Kidney (tissue), 14 donors: ENCODE measurements around the gene GLCCI1. TPM values are rescaled to one million over a fixed set of nuclear protein-coding genes. Genes with fewer than 3 reads are reported as not detected.

Experiments
- DNase-seq, 5 donors: peaks; one replicate each; pipeline ENCODE4 v3.0.0-alpha.2; 2013 to 2020
- FAIRE-seq: peaks from 2 replicates; lab custom pipeline; 2012; peaks lifted over from hg19 to GRCh38; lab: Jason Lieb, UNC
- H3K27ac ChIP-seq, 2 donors: one replicate each; pipeline ENCODE4 v1.7.0; 2013; ENCODE audit warnings: low read depth in 2 of 2, low read length in 2 of 2, inconsistent platforms in 1 of 2
- H3K27me3 ChIP-seq: one replicate; pipeline ENCODE4 v1.7.1; 2013; ENCODE audit warnings: low read length, inconsistent platforms; ENCODE audit not compliant: control insufficient read depth, insufficient read depth
- H3K36me3 ChIP-seq, 3 donors: one replicate each; pipeline versions ENCODE4 v1.7.0 to v1.7.1; 2013; ENCODE audit warnings: low read length in 3 of 3, control low read depth in 1 of 3, inconsistent platforms in 1 of 3; ENCODE audit not compliant: insufficient read depth in 3 of 3, control insufficient read depth in 2 of 3
- H3K4me1 ChIP-seq, 3 donors: one replicate each; pipeline versions ENCODE4 v1.7.0 to v1.7.1; 2013; ENCODE audit warnings: low read length in 3 of 3, inconsistent platforms in 1 of 3, low read depth in 1 of 3; ENCODE audit not compliant: control insufficient read depth in 2 of 3, insufficient read depth in 2 of 3
- H3K4me3 ChIP-seq, 3 donors: one replicate each; pipeline versions ENCODE4 v1.7.0 to v1.8.1; 2013; ENCODE audit warnings: low read length in 3 of 3, control low read depth in 1 of 3, inconsistent platforms in 1 of 3
- H3K9ac ChIP-seq, 3 donors: one replicate each; pipeline versions ENCODE4 v1.7.0 to v1.7.1; 2013; ENCODE audit warnings: low read length in 3 of 3, control low read depth in 1 of 3, inconsistent platforms in 1 of 3
- H3K9me3 ChIP-seq, 3 donors: one replicate each; pipeline versions ENCODE4 v1.7.0 to v1.7.1; 2013; ENCODE audit warnings: low read length in 3 of 3, control low read depth in 1 of 3, inconsistent platforms in 1 of 3; ENCODE audit not compliant: control insufficient read depth in 2 of 3, insufficient read depth in 1 of 3
- CTCF ChIP-seq: IDR thresholded peaks from 3 replicates; pipeline ENCODE4 v1.5.1; 2012; ENCODE audit warnings: mild to moderate bottlenecking, moderate library complexity, borderline replicate concordance; ENCODE audit not compliant: insufficient read depth; ENCODE audit errors: extremely low read depth
- intact Hi-C: fragments of 100-400 bp; cut with DNase I; formaldehyde crosslinking; loops from one replicate; pipeline ENCODE4 v1.11.1; 2022
- polyA plus RNA-seq: library from polyadenylated mRNA; stranded (reverse); fragments of 350-450 nt; fragmentation: Illumina TruSeq; extraction: RNeasy Lipid Tissue Mini Kit (QIAGEN cat#74804); gene quantifications from one replicate; pipeline ENCODE4 v1.2.3, GENCODE V29; 2014; ENCODE audit warnings: low read depth, low replicate concordance; ENCODE audit not compliant: insufficient read depth
- total RNA-seq: library from RNA; stranded (reverse); fragmentation: NEBNext Ultra II Directional; extraction: Animal tissue kit (Norgen Biotek cat#: 25700); gene quantifications from one replicate; pipeline ENCODE4 v1.2.1, GENCODE V29; 2021
- donor health status: control.
- donor health status: control.
- donor health status: control.
- donor health status: control.
- donor health status: control.
- donor health status: DM: yes; HTN: yes; CAD: no.
- donor health status: Normal renal cell carcinoma (clear cell type).

GLCCI1 gene
- total and polyA plus RNA-seq, 2 donors from 2014 or later, result 3.0 to 25.2 TPM

- Histone ChIP-seq H3K27ac (no peak overlapping the region), H3K9me3 (no peaks in the 10 kb centered on the region), H3K9ac (no peak overlapping the region), H3K4me1 (peaks cover under 1 to 16% (median 9%) of the 10 kb centered on the region in 3 donors), H3K27me3 (no peaks in the 10 kb centered on the region), H3K36me3 (no peaks in the 10 kb centered on the region), H3K4me3 (no peak overlapping the region)
- TF ChIP-seq CTCF, result no peak
- intact Hi-C loops, result no loop called here
- no peak for DNase-seq
- FAIRE-seq, result no peak
Measured at GRCh38 chr7:8129318-8129659, 160.7 kb downstream of the GLCCI1 start.

GRCh38 chr7:8130663-8131062 is 162.1 kb downstream of the GLCCI1 start:
- no peaks in the 10 kb centered on the region for H3K9me3 ChIP-seq
- H3K4me3 ChIP-seq, result no peak overlapping the region
- H3K36me3 ChIP-seq, result no peaks in the 10 kb centered on the region
- H3K27me3 ChIP-seq, result no peaks in the 10 kb centered on the region
- intact Hi-C loops, result no loop called here
- TF ChIP-seq CTCF, result no peak
- DNase-seq (no peak), FAIRE-seq (no peak)
- peaks cover 3 to 24% (median 9%) of the 10 kb centered on the region in 3 donors for H3K4me1 ChIP-seq
- H3K27ac ChIP-seq, result no peak overlapping the region
- H3K9ac ChIP-seq, result no peak overlapping the region

GRCh38 chr7:8131694-8132605 is 163.4 kb downstream of the GLCCI1 start:
- intact Hi-C loops, result no loop called here
- Histone ChIP-seq H3K36me3 (no peaks in the 10 kb centered on the region), H3K4me3 (no peak overlapping the region), H3K9me3 (no peaks in the 10 kb centered on the region), H3K4me1 (peaks cover 3 to 32% (median 14%) of the 10 kb centered on the region in 3 donors), H3K27ac (peak overlapping the region in 1 of 2 donors; percentile 61), H3K27me3 (no peaks in the 10 kb centered on the region), H3K9ac (no peak overlapping the region)
- FAIRE-seq (no peak), DNase-seq (no peak)
- no peak for TF ChIP-seq CTCF
